Measurements from ENCODE around the gene RSL24D1.

RSL24D1 gene

GRCh38 chr15:55196458-55197361 is at the start of gene RSL24D1:
Gene RSL24D1 (minus strand): TSS chr15:55196941. CDS start chr15:55196890, 51 bp downstream.
- DNase-seq = peak; percentile 63 to 98 (median 93)

GRCh38 chr15:55245059-55245458 is 48.3 kb upstream of the RSL24D1 start:
- DNase-seq = no peak

GRCh38 chr15:55241891-55242290 is 45.1 kb upstream of the RSL24D1 start:
- DNase-seq = no peak

DNA sequence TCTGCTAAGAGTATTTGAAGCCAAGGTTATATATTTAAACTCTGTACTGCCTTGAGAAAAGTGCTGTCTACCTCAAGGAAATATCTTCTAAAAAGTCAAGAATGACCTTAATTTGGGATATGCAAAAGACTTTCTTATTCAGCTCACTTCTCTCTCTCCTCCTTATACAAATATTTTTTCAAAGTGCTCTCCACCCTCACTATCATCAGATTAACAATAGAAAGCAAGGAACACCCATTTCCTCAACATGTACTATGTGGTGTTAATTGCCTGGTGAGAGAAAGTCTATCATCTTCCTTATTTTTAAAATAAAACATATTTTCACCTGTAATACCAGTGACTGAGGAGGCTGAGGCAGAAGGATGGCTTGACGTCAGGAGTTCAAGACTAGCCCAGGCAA is 44.4 kb upstream of the RSL24D1 start:
- no peak for DNase-seq

- DNase-seq = no peak
Measured at GRCh38 chr15:55240125-55240760, 43.5 kb upstream of the RSL24D1 start.

- DNase-seq = no peak
Measured at GRCh38 chr15:55239440-55240124, 42.8 kb upstream of the RSL24D1 start.

DNA sequence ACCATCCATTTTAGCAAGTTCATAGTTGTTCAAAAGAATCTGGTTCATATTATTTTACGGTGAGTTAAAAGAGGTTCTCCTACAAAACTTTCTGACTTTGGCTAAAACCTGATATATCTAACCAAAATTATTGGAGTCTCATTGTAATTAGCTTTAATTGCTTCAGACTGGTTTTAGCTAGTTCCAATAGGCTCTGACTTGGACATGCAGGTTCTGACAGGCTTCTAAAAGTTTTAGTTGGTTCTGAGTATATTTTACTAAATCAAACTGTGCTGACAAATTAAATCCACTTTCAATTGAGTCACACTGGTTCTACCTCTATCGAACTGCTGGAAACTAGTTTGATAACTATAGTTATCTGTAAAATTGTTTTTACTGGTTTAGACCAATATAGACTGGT is 42.1 kb upstream of the RSL24D1 start:
- no peak for DNase-seq

DNA sequence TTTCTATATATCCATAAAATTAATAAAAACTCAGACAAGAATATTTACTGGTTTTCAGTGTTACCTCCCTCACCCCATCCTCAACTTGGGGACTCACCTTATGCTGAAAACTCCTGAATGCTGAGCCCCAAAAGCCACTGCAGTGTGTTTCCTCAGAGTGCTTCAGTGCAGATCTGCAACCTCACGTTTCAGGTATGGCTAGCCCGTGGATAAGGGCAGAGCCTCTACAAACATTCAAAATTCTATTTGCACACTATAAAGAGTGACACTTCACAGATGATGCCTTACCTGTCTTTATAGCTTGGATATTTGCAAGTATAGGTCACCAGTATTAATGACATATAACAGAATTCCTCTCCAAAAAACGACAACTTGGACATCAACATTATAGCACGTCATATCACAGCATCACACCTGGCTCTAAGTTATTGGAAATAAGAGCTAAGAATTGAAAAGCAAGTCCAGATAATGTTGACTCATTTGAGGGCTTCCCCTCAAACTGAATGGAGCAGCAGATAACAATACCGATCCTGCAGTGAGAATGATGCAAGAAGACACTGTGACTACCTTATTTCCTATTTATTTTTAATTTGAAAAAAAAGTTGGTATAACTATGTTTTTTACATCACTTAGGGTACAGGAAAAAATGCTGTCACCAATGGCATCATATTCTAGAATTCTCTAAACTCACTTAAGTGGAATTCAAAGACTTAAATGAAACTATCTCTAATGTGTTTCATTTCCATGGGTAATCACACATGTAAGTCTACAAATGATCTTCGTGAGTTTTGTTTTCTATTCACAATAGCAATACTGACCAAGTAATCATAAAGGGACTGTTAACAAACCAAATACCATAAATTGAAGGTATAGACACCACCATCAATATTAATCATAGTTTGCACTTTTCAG is 40.7 kb upstream of the RSL24D1 start:
- no peak for DNase-seq

- no peak for DNase-seq
Measured at GRCh38 chr15:55235546-55236036, 38.9 kb upstream of the RSL24D1 start.

GRCh38 chr15:55234800-55235104 is 38.0 kb upstream of the RSL24D1 start:
- no peak for DNase-seq

- DNase-seq = no peak
Measured at GRCh38 chr15:55234104-55234799, 37.5 kb upstream of the RSL24D1 start.

- no peak for DNase-seq
Measured at GRCh38 chr15:55231455-55231854, 34.7 kb upstream of the RSL24D1 start.

DNA sequence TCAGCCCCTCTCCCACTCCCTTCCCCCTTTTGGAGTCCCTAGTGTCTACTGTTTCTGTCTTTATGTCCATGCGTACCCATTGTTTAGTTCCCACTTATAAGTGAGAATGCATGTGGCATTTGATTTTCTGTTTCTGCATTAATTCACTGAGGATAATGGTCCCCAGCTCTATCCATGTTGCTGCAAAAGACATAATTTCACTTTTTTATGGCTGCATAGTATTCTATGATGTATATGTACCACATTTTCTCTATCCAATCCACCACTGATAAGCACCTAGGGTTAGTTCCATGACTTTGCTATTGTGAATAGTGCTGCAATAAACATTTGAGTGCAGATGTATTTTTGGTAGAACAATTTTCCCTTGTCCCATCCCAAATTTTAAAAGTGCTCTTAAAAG is 34.2 kb upstream of the RSL24D1 start:
- DNase-seq = no peak

- DNase-seq = no peak
Measured at GRCh38 chr15:55230051-55230670, 33.4 kb upstream of the RSL24D1 start.

DNA sequence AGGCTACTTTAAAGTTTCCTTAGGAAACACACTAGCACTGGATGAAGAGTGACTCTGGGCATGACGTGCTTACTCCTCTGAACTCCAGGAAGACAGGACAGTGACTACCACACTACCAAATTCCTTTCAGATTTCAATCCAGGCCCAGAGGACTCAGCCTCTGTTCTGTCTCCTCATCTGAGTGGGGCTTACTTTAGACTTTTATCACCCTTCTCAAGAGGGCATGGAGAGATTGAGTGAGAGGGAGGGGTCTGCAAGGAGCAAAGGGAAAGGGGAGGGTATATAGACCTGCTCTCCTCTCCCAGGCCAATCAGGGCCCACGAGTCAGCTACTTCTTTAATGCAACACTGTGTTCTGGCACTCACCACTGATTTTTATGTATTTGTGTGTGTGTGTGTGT is 29.4 kb upstream of the RSL24D1 start:
- DNase-seq = no peak

GRCh38 chr15:55224892-55225291 is 28.2 kb upstream of the RSL24D1 start:
- no peak for DNase-seq

GRCh38 chr15:55222588-55222987 is 25.8 kb upstream of the RSL24D1 start:
- no peak for DNase-seq

DNA sequence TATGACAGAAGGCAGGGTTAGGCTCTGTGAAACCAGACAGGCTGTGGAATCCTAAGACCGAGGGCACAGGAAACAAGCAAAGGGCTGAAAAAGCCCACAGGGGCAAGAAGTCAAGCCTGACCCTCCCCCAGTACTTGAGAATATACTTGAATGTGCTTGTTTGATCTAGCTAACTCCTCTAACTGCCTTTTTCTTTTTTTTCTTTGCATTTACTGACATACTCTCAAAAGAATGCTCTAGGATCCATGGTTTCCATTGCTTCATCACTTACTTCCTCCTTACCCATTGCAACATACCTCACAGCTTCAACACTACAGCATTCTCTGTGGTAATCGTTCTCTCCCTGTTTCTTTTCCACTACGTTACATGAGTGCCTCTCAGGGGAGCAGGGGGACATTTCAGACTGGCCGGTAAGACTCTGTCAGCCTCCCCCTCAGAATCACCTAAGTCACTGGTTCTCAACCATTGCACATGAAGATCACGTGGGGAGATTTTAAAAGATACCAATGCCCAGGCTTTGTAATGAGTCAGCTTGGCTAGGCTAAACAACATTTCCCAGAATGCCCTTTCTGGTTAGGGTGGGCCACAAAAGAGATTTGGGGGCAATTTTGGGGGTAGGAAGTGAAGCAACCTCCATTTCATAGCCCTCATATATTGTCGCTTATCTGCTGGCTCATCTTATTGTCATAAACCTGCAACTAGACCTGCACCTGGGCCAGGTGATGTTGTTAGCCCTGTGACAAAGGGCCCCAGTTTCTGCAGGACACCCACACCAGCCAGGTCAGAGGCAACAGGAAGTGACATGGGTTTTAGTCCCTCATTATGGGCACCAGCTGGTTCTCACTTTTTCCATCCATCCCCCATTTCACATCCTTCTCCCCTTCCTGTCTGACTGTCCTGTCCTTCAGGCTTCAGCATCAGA is 24.6 kb upstream of the RSL24D1 start:
- DNase-seq = no peak

GRCh38 chr15:55220606-55221005 is 23.9 kb upstream of the RSL24D1 start:
- no peak for DNase-seq
